AG09319 (cell line): ENCODE results near the gene ABCA9.
"Not testable (repeated sequence)": the region's sequence is repeated elsewhere in the genome, so short reads cannot be mapped to it uniquely, and the experiment has no call there.

Source experiments
- DNase-seq: peaks from one replicate; pipeline ENCODE4 v3.0.0-alpha.2; 2010; ENCODE audit warnings: low read depth; ENCODE audit errors: extremely low read depth
- CTCF ChIP-seq: IDR thresholded peaks from 2 replicates; pipeline ENCODE4 v1.5.1; 2011; ENCODE audit warnings: low read depth, mild to moderate bottlenecking, inconsistent platforms, low read length, moderate library complexity

The ABCA9 gene

GRCh38 chr17:68981288-68981687 is 79.4 kb downstream of the ABCA9 start:
- TF ChIP-seq CTCF: no peak

GRCh38 chr17:68973098-68973846 is 87.5 kb downstream of the ABCA9 start:
- DNase-seq: no peak
- no peak for TF ChIP-seq CTCF

More at GRCh38 chr17:68981288-68981687, 79.4 kb downstream of the ABCA9 start:
- DNase-seq: peak; percentile 11

GRCh38 chr17:68972119-68972704 is 88.5 kb downstream of the ABCA9 start:
- TF ChIP-seq CTCF: peak; percentile 72
- peak; percentile 4 for DNase-seq

- no peak for DNase-seq
- no peak for TF ChIP-seq CTCF
Observed at GRCh38 chr17:68969101-68969500, 91.6 kb downstream of the ABCA9 start.

- TF ChIP-seq CTCF: no peak
- no peak for DNase-seq
Observed at GRCh38 chr17:68963958-68964357, 96.8 kb downstream of the ABCA9 start.

GRCh38 chr17:68961214-68961882 is 99.4 kb downstream of the ABCA9 start:
- TF ChIP-seq CTCF: no peak

GRCh38 chr17:68959117-68959516 is 101.6 kb downstream of the ABCA9 start:
- not testable (repeated sequence) for DNase-seq

More at GRCh38 chr17:68961214-68961882, 99.4 kb downstream of the ABCA9 start:
- no peak for DNase-seq
